Measurements from ENCODE around the gene TMEM14A. TPM values are rescaled to one million over a fixed set of nuclear protein-coding genes. Genes with fewer than 3 reads are reported as not detected.
"Not testable (repeated sequence)": the region's sequence is repeated elsewhere in the genome, so short reads cannot be mapped to it uniquely, and the experiment has no call there.

TMEM14A gene
- total RNA-seq, 1 donor from 2014 or later = 6.6 TPM

DNA sequence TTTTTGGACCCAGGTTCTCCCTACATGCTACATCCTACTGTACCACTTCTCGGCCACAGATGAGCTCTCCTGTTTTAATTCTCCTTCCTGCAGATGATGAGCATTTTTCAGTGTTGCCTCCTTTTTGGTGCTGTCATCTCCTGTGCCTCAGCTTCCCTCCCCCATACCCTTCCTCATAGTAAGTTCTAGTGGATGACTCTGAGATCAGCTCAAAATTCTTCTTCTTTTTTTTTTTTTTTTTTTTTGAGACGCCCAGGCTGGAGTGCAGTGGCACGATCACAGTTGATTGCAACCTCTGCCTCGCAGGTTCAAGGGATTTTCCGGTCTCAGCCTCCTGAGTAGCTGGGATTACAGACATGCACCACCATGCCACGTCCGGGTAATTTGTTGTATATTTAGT, 3.8 kb downstream of the TMEM14A start:
- Mint-ChIP-seq H3K4me3 (no peak overlapping the region), H3K27ac (no peak overlapping the region), H3K9me3 (no peaks in the 10 kb centered on the region), H3K36me3 (ENCODE audit: low read depth) (peaks cover 27% of the 10 kb centered on the region), H3K27me3 (no peaks in the 10 kb centered on the region), H3K4me1 (peaks cover 20% of the 10 kb centered on the region)
- DNase-seq (no peak), ATAC-seq (ENCODE audit: low read depth) (no peak)
- POLR2A ChIA-PET = no interaction called here
- CTCF ChIA-PET = interaction anchor here (0.7 to 2.3 kb wide), 4 partner anchors 12 to 48 kb away, joined by 3 to 8 read pairs (median 4); no protein-coding TSS in a partner anchor
- TF ChIP-seq, protein P1, sequence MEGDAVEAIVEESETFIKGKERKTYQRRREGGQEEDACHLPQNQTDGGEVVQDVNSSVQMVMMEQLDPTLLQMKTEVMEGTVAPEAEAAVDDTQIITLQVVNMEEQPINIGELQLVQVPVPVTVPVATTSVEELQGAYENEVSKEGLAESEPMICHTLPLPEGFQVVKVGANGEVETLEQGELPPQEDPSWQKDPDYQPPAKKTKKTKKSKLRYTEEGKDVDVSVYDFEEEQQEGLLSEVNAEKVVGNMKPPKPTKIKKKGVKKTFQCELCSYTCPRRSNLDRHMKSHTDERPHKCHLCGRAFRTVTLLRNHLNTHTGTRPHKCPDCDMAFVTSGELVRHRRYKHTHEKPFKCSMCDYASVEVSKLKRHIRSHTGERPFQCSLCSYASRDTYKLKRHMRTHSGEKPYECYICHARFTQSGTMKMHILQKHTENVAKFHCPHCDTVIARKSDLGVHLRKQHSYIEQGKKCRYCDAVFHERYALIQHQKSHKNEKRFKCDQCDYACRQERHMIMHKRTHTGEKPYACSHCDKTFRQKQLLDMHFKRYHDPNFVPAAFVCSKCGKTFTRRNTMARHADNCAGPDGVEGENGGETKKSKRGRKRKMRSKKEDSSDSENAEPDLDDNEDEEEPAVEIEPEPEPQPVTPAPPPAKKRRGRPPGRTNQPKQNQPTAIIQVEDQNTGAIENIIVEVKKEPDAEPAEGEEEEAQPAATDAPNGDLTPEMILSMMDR (IDR thresholded peaks at IDR 0.05) = no peak
- intact Hi-C loops (cut with micrococcal nuclease) = loop anchor here (5.0 kb wide), 1 partner anchor 973 kb away; no protein-coding TSS in a partner anchor

DNA sequence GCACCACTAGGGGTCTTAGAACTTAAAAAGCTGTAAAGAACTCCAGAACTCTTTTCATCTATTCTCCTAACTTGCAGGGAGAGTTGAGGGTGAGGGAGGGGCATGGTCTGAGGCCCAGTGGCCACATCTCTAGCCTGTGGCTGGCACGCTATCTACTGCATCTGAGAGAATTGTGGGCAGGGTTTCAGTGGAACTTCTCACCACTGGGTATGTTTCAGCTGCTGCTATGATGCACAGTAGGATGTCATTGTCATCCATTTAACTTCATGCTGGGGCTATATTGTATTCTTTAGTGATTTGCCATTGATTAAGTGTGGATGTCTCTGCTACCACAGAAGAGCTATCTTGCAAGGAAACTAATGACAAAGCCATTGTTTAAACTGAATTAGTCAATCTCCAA, 4.5 kb downstream of the TMEM14A start:
- Mint-ChIP-seq H3K27ac (no peak overlapping the region), H3K9me3 (no peaks in the 10 kb centered on the region), H3K27me3 (no peaks in the 10 kb centered on the region), H3K36me3 (ENCODE audit: low read depth) (peaks cover 27% of the 10 kb centered on the region), H3K4me3 (no peak overlapping the region), H3K4me1 (peaks cover 20% of the 10 kb centered on the region)
- ChIA-PET CTCF (interaction anchor here (0.9 to 1.3 kb wide), 2 partner anchors 23 to 25 kb away, joined by 3 read pairs; no protein-coding TSS in a partner anchor), POLR2A (no interaction called here)
- TF ChIP-seq, protein P1 (IDR thresholded peaks at IDR 0.05) = no peak
- DNase-seq (no peak), ATAC-seq (ENCODE audit: low read depth) (no peak)
- intact Hi-C loops (cut with micrococcal nuclease) = no loop called here

DNA sequence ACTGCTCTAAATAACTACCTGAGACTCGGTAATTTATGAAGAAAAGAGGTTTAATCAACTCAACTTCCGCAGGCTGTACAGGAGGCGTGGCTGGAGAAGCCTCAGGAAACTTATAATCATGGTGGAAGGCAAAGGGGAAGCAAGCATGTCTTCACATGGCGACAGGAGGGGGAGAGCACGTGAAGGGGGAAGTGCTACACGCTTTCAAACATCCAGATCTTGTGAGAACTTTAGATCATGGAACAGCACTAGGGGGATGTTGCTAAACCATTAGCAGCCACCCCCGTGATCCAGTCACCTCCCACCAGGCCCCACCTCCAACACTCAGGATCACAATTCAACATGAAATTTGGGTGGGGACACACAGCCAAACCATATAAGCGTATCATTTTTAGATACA, 5.7 kb downstream of the TMEM14A start:
- DNase-seq; ATAC-seq (ENCODE audit: low read depth); CTCF ChIA-PET; H3K9me3 Mint-ChIP-seq; intact Hi-C loops (cut with micrococcal nuclease); H3K4me3 Mint-ChIP-seq; POLR2A ChIA-PET; H3K27me3 Mint-ChIP-seq; H3K4me1 Mint-ChIP-seq; H3K27ac Mint-ChIP-seq: not testable (repeated sequence)
- H3K36me3 Mint-ChIP-seq (ENCODE audit: low read depth) = peaks cover 32% of the 10 kb centered on the region

DNA sequence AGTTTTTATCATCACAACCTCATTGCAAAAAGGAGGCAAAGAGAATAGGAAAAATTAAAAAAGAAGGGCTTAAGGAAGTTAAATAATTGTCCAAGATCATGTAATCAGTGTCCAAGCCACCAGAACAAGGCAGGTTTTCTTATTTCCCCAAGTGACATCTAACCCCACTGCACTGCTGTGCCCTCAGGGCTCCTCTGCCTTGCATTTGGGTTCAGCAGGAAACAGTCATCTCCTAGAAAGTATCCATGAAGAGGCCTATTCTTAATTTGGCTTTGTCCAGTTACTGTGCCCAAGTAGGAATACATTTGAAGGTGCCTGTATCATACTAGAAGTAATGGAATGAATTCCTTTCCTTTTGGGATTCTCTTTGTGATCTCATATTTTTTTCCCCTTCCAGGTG, 10.5 kb downstream of the TMEM14A start:
- intact Hi-C loops (cut with micrococcal nuclease) = no loop called here
- POLR2A ChIA-PET = no interaction called here
- no peak for ATAC-seq (ENCODE audit: low read depth)
- CTCF ChIA-PET = no interaction called here
- TF ChIP-seq, protein P1 (IDR thresholded peaks at IDR 0.05) = no peak
- peaks cover 5% of the 10 kb centered on the region for H3K4me1 Mint-ChIP-seq
- H3K4me3 Mint-ChIP-seq = no peak overlapping the region
- no peak for DNase-seq
- no peak overlapping the region for H3K27ac Mint-ChIP-seq
- no peaks in the 10 kb centered on the region for H3K27me3 Mint-ChIP-seq
- peaks cover 49% of the 10 kb centered on the region for H3K36me3 Mint-ChIP-seq (ENCODE audit: low read depth)
- H3K9me3 Mint-ChIP-seq = no peaks in the 10 kb centered on the region

DNA sequence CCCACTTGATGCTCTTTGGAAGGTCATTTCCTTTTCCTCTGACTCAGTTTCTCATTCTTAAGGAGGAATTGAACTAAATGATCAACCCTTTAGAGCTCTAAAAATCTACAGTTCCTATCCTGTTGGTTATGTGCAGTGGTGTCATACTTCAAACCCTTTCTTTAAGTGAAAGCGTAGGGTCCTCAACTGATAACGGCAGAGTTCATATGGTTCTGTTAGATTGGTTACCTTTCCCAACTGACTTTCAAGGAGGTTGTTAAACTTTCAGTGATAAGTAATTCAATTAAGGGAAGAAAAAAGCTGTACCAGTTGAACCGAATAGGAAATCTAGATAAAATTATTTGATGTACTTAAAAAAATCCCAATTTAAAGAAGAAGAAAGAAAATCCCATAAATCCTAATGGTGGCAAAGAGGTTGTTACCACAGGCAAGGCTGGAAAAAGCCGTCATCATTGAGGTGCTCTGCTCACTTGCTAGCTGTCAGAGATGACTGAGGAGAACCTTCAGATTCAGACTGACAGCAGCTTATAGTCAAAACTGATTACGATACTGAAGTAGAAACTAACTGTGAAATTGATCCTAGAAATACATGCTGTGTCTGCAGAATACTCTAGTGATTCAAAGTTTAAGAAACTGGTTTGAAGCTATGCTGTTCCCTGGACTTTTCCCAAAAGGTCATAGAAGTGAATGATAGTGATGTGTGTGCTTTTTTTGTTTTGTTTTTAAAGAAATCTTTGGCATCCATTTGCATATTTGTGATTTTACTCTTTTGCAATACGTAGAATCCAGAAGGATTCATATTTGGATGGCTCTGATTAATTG, 16.2 kb downstream of the TMEM14A start:
- Mint-ChIP-seq H3K27ac (no peak overlapping the region), H3K9me3 (no peaks in the 10 kb centered on the region), H3K27me3 (no peaks in the 10 kb centered on the region), H3K4me3 (no peak overlapping the region), H3K4me1 (peaks cover 5% of the 10 kb centered on the region), H3K36me3 (ENCODE audit: low read depth) (peaks cover 24% of the 10 kb centered on the region)
- intact Hi-C loops (cut with micrococcal nuclease) = no loop called here
- ChIA-PET CTCF (no interaction called here), POLR2A (no interaction called here)
- DNase-seq = no peak
- TF ChIP-seq, protein P1 (IDR thresholded peaks at IDR 0.05) = no peak
- ATAC-seq (ENCODE audit: low read depth) = no peak
